K562 (cell line): ENCODE results near the gene SIT1. TPM values are rescaled to one million over a fixed set of nuclear protein-coding genes. Genes with fewer than 3 reads are reported as not detected.

Source experiments
- FOXP4 ChIP-seq: sonication (generic); formaldehyde crosslinking; IDR thresholded peaks from 2 replicates; pipeline ENCODE4 v1.8.0; 2022; ENCODE audit warnings: mild to moderate bottlenecking, missing genetic modification reagents, borderline replicate concordance
- GABPA ChIP-seq: fragments of 200-800 bp; sonication (Bioruptor generic); conservative IDR thresholded peaks from 2 replicates; pipeline ENCODE4 v1.6.1; 2016; ENCODE audit warnings: low read depth, missing genetic modification characterization, missing compliant biosample characterization
- KDM2B ChIP-seq: fragments of 250-450 bp; sonication (Bioruptor Pico); IDR thresholded peaks from 2 replicates; pipeline ENCODE4 v1.8.0; 2021; ENCODE audit warnings: mild to moderate bottlenecking, moderate library complexity
- MCM2 ChIP-seq: fragments of 450-650 bp; IDR thresholded peaks from 2 replicates; pipeline ENCODE4 v1.6.1; 2017; ENCODE audit warnings: low read depth, mild to moderate bottlenecking
- NFIX ChIP-seq: fragments of 250-450 bp; sonication (Bioruptor Pico); IDR thresholded peaks from 2 replicates; pipeline ENCODE4 v1.4.0; 2020; ENCODE audit warnings: low read depth, mild to moderate bottlenecking, moderate library complexity
- OTX1 ChIP-seq: fragments of 450-650 bp; formaldehyde crosslinking; IDR thresholded peaks from 2 replicates; pipeline ENCODE4 v1.4.0; 2022; ENCODE audit warnings: mild to moderate bottlenecking
- PBX2 ChIP-seq, 2 experiments: IDR thresholded peaks in 1 of 2; conservative IDR thresholded peaks in 1 of 2; 2 replicates each; pipeline ENCODE4 v1.6.1; 2016; ENCODE audit warnings: low read depth in 2 of 2, mild to moderate bottlenecking in 1 of 2, missing compliant biosample characterization in 1 of 2, missing genetic modification characterization in 1 of 2, moderate library complexity in 1 of 2
- POLR2G ChIP-seq: fragments of 200-400 bp; formaldehyde crosslinking; IDR thresholded peaks from 2 replicates; pipeline ENCODE4 v1.6.1; 2017; ENCODE audit warnings: low read depth, mild to moderate bottlenecking, antibody characterized with exemption, low read length, moderate library complexity
- PURB ChIP-seq: sonication (generic); formaldehyde crosslinking; IDR thresholded peaks from 2 replicates; pipeline ENCODE4 v1.9.0; 2021; ENCODE audit warnings: low read depth, mild to moderate bottlenecking, missing genetic modification reagents
- RBM14 ChIP-seq: fragments of 200-400 bp; formaldehyde crosslinking; IDR thresholded peaks from 2 replicates; pipeline ENCODE4 v1.6.1; 2018; ENCODE audit warnings: low read depth, mild to moderate bottlenecking, low read length, moderate library complexity, borderline replicate concordance; ENCODE audit not compliant: insufficient read depth
- SRSF9 ChIP-seq: fragments of 200-400 bp; formaldehyde crosslinking; IDR thresholded peaks from 2 replicates; pipeline ENCODE4 v1.6.1; 2017; ENCODE audit warnings: low read depth, low read length, borderline replicate concordance
- SUPT5H ChIP-seq: fragments of 450-650 bp; IDR thresholded peaks from 2 replicates; pipeline ENCODE4 v1.6.1; 2016
- TAF9B ChIP-seq: fragments of 450-650 bp; IDR thresholded peaks from 2 replicates; pipeline ENCODE4 v1.6.1; 2018; ENCODE audit warnings: mild to moderate bottlenecking; ENCODE audit not compliant: partially characterized antibody
- TBL1XR1 ChIP-seq, 2 experiments: IDR thresholded peaks; 2 replicates each; pipeline ENCODE4 v1.6.1; 2012; ENCODE audit warnings: improper control_type of control experiment in 2 of 2, low read length in 2 of 2, mild to moderate bottlenecking in 1 of 2
- THRAP3 ChIP-seq: fragments of 450-650 bp; IDR thresholded peaks from 2 replicates; pipeline ENCODE4 v1.6.1; 2016; ENCODE audit warnings: mild to moderate bottlenecking, inconsistent platforms, borderline replicate concordance
- YY1 ChIP-seq, 3 experiments: IDR thresholded peaks; 2 replicates each; pipeline ENCODE4 v1.6.1; 2011; ENCODE audit warnings: low read length in 2 of 3, mild to moderate bottlenecking in 2 of 3, moderate library complexity in 2 of 3, borderline replicate concordance in 1 of 3, control low read depth in 1 of 3, low read depth in 1 of 3; ENCODE audit not compliant: insufficient read depth in 3 of 3, insufficient replicate concordance in 2 of 3, control insufficient read depth in 1 of 3, insufficient read length in 1 of 3; ENCODE audit errors: extremely low read depth in 1 of 3
- polyA plus RNA-seq, 8 experiments: library from polyadenylated mRNA; depleted of rRNA in 4 of 8; stranded (reverse) in 5 of 8; unstranded in 3 of 8; fragments of >200 nt; fragmentation: Nextera tagmentation in 2 of 8; fragmentation: Illumina TruSeq in 1 of 8; extraction: Ambion mirVana in 2 of 8; extraction: Trizol in 1 of 8; gene quantifications; 2 replicates each; pipeline versions ENCODE4 v1.2.1 to v1.2.3, GENCODE V29; 2011 to 2014; ENCODE audit warnings: inconsistent platforms in 1 of 8, missing spikeins in 1 of 8
- total RNA-seq, 7 experiments: library from RNA; depleted of rRNA in 6 of 7; stranded (reverse); fragments of >200 nt in 6 of 7; fragmentation: Illumina TruSeq in 2 of 7; extraction: Trizol in 2 of 7; gene quantifications; 2 replicates each; pipeline versions ENCODE4 v1.2.1 to v1.2.3, GENCODE V29; 2011 to 2021; ENCODE audit warnings: low replicate concordance in 1 of 7
- TF ChIP-seq, protein P1 (sequence below), 2 experiments: IDR thresholded peaks; 2 replicates each; pipeline ENCODE4 v1.6.1; 2011; ENCODE audit warnings: borderline replicate concordance in 1 of 2, control low read depth in 1 of 2, low read depth in 1 of 2, low read length in 1 of 2, mild to moderate bottlenecking in 1 of 2, mixed read lengths in 1 of 2, moderate library complexity in 1 of 2; ENCODE audit not compliant: insufficient read depth in 1 of 2, insufficient read length in 1 of 2, poor library complexity in 1 of 2, severe bottlenecking in 1 of 2; ENCODE audit errors: extremely low read depth in 1 of 2
- TF ChIP-seq, protein P2 (sequence below): fragments of 250-450 bp; sonication (Bioruptor Pico); IDR thresholded peaks from 2 replicates; pipeline ENCODE4 v1.8.0; 2021; ENCODE audit warnings: moderate library complexity, mild to moderate bottlenecking, inconsistent platforms

Gene SIT1
- total and polyA plus RNA-seq, 9 of the 15 experiments (the other 6 are each of a cell fraction or from before 2014, with no cell fraction given): not detected

DNA sequence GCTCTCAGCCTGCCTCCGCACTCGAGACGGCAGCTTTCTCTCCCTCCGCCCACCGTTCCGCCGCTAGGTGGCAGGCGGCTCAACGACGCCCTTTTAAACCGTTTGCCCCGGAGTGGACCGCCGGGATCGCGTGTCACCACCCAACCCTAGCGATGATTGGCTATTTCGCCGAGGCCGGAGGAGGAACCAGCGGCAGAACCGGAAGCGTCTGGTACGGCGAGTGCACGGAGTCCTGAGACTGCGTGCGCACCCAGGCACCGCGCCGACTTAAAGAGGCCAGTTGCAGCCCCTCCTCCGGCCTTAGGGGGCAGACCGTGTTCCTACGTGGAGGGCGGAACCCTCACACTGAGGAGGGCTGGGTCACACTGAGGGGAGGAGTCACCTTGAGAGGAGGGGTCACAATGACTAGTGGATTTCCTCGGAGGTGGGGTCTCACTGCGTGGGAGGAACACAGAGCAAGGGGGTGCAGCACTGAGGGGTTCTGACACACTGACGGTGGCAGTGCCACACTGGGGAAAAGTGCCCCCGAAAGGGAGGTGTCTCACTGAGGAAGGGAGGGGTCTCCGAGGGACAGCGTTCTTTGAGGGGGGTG lies 46.6 kb downstream of the SIT1 start (continued):
- TF ChIP-seq NFIX (CRISPR knock-in tag) (no peak), RBM14 (no peak), OTX1 (CRISPR knock-in tag) (no peak), THRAP3 (no peak), SUPT5H (no peak; the same call in 1 of the 2 replicates), PBX2 (CRISPR knock-in tag; IDR thresholded peaks at IDR 0.05; ENCODE audit: low read depth) (no peak), PBX2 (tag; conservative IDR thresholded peaks at IDR 0.05; ENCODE audit: low read depth) (no peak), SRSF9 (no peak), POLR2G (peak; percentile 82), GABPA (tag) (peak; percentile 85), KDM2B (no peak), MCM2 (no peak), TBL1XR1 (IDR thresholded peaks at IDR 0.05; ENCODE audit: low read length in 2 of 2) (no peak), TAF9B (no peak), FOXP4 (no peak), PURB (CRISPR knock-in tag) (no peak), YY1 (IDR thresholded peaks at IDR 0.05; ENCODE audit: borderline replicate concordance in 1 of 3, control insufficient read depth in 1 of 3, extremely low read depth in 1 of 3, insufficient read depth in 3 of 3, insufficient read length in 1 of 3, insufficient replicate concordance in 2 of 3, low read depth in 1 of 3, low read length in 2 of 3) (peak in 2 of 3 experiments; percentile 25 to 48)
- TF ChIP-seq, protein P1, sequence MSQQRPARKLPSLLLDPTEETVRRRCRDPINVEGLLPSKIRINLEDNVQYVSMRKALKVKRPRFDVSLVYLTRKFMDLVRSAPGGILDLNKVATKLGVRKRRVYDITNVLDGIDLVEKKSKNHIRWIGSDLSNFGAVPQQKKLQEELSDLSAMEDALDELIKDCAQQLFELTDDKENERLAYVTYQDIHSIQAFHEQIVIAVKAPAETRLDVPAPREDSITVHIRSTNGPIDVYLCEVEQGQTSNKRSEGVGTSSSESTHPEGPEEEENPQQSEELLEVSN (IDR thresholded peaks at IDR 0.05; ENCODE audit: borderline replicate concordance in 1 of 2, extremely low read depth in 1 of 2, insufficient read depth in 1 of 2, insufficient read length in 1 of 2, low read depth in 1 of 2, low read length in 1 of 2, poor library complexity in 1 of 2, severe bottlenecking in 1 of 2): peak; percentile 86 to 93
- TF ChIP-seq, protein P2, sequence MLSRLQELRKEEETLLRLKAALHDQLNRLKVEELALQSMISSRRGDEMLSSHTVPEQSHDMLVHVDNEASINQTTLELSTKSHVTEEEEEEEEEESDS (CRISPR knock-in tag): no peak
